ENCODE data around the gene LRRC4C.
A peak's percentile ranks its signal among the peaks of the same experiment; 100 is the strongest.

LRRC4C gene

DNA sequence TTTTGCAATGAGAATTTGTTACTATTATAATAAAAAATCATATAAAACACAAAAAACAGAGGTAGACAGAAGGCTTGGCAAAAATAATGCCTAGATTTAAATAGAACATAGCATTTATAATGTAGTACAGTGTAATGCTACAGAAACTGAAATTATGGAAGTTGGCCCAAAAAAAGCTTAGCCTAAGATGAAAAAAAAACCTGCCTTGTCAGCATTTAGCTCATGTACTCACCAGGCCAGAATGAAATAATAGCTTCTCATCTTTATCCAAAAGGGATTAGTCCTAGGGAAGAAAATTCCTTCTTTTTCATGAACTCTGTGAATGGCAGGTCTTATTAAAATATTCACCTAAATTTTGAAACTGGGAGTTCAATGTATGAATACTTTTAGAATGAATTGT lies 951.1 kb downstream of the LRRC4C start:
- no peak for ATAC-seq (ENCODE audit: low read depth)
- Histone ChIP-seq H3K4me3 (ENCODE audit: severe bottlenecking) (no peak overlapping the region), H3K27ac (ENCODE audit: poor library complexity, severe bottlenecking) (no peak overlapping the region), H3K27me3 (ENCODE audit: insufficient read depth, poor library complexity, severe bottlenecking) (no peaks in the 10 kb centered on the region), H3K4me1 (ENCODE audit: insufficient read depth, poor library complexity, severe bottlenecking) (no peaks in the 10 kb centered on the region), H3K36me3 (ENCODE audit: low read depth) (no peaks in the 10 kb centered on the region), H3K9me3 (ENCODE audit: severe bottlenecking) (no peaks in the 10 kb centered on the region)
- TF ChIP-seq CTCF (IDR thresholded peaks at IDR 0.05; ENCODE audit: poor library complexity, severe bottlenecking): no peak
- DNase-seq (ENCODE audit: low spot score): no peak

- DNase-seq (ENCODE audit: low spot score) (no peak), ATAC-seq (ENCODE audit: low read depth) (no peak)
- Histone ChIP-seq H3K36me3 (ENCODE audit: low read depth) (no peaks in the 10 kb centered on the region), H3K9me3 (ENCODE audit: severe bottlenecking) (no peaks in the 10 kb centered on the region), H3K4me3 (ENCODE audit: severe bottlenecking) (no peak overlapping the region), H3K4me1 (ENCODE audit: insufficient read depth, poor library complexity, severe bottlenecking) (no peaks in the 10 kb centered on the region), H3K27me3 (ENCODE audit: insufficient read depth, poor library complexity, severe bottlenecking) (no peaks in the 10 kb centered on the region), H3K27ac (ENCODE audit: poor library complexity, severe bottlenecking) (no peak overlapping the region)
- TF ChIP-seq CTCF (IDR thresholded peaks at IDR 0.05; ENCODE audit: poor library complexity, severe bottlenecking): no peak
These were observed 953.2 kb downstream of the LRRC4C start for GRCh38 chr11:40506226-40506625.

GRCh38 chr11:40491341-40491740 lies 968.1 kb downstream of the LRRC4C start:
- Histone ChIP-seq H3K4me1 (ENCODE audit: insufficient read depth, poor library complexity, severe bottlenecking) (no peaks in the 10 kb centered on the region), H3K27ac (ENCODE audit: poor library complexity, severe bottlenecking) (no peak overlapping the region), H3K27me3 (ENCODE audit: insufficient read depth, poor library complexity, severe bottlenecking) (no peaks in the 10 kb centered on the region), H3K9me3 (ENCODE audit: severe bottlenecking) (no peaks in the 10 kb centered on the region), H3K36me3 (ENCODE audit: low read depth) (no peaks in the 10 kb centered on the region), H3K4me3 (ENCODE audit: severe bottlenecking) (no peak overlapping the region)
- DNase-seq (ENCODE audit: low spot score) (no peak), ATAC-seq (ENCODE audit: low read depth) (no peak)
- no peak for TF ChIP-seq CTCF (IDR thresholded peaks at IDR 0.05; ENCODE audit: poor library complexity, severe bottlenecking)

DNA sequence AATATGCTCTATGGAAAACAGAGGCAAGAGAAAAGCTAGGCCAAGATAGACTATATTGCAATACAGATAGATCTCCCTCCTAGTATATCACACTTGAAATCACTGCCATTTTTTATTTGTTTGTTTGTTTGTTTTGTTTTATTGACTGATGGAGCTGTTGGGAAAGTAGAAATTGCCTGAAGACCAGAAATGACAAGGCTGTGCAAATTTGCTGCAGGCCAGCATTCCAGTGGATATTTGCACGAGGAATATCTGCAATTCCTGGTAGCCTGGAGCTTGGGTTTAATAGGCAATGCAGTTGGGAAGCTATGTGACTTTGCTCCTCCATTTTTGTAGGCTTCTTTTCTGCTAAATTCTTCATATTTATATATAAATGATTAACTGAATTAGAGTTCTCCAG lies 991.7 kb downstream of the LRRC4C start:
- ATAC-seq (ENCODE audit: low read depth): no peak
- no peak for TF ChIP-seq CTCF (IDR thresholded peaks at IDR 0.05; ENCODE audit: poor library complexity, severe bottlenecking)

GRCh38 chr11:40445391-40445790 lies 1014.1 kb downstream of the LRRC4C start:
- Histone ChIP-seq H3K27ac (ENCODE audit: poor library complexity, severe bottlenecking) (peak overlapping the region; percentile 57), H3K4me3 (ENCODE audit: severe bottlenecking) (no peak overlapping the region), H3K4me1 (ENCODE audit: insufficient read depth, poor library complexity, severe bottlenecking) (no peaks in the 10 kb centered on the region), H3K36me3 (ENCODE audit: low read depth) (no peaks in the 10 kb centered on the region), H3K27me3 (ENCODE audit: insufficient read depth, poor library complexity, severe bottlenecking) (no peaks in the 10 kb centered on the region), H3K9me3 (ENCODE audit: severe bottlenecking) (no peaks in the 10 kb centered on the region)
- DNase-seq (ENCODE audit: low spot score) (no peak), ATAC-seq (ENCODE audit: low read depth) (no peak)
- TF ChIP-seq CTCF (IDR thresholded peaks at IDR 0.05; ENCODE audit: poor library complexity, severe bottlenecking): no peak

More for the DNA sequence above, 991.7 kb downstream of the LRRC4C start:
- Histone ChIP-seq H3K4me1 (ENCODE audit: insufficient read depth, poor library complexity, severe bottlenecking) (no peaks in the 10 kb centered on the region), H3K36me3 (ENCODE audit: low read depth) (no peaks in the 10 kb centered on the region), H3K27ac (ENCODE audit: poor library complexity, severe bottlenecking) (no peak overlapping the region), H3K4me3 (ENCODE audit: severe bottlenecking) (no peak overlapping the region), H3K9me3 (ENCODE audit: severe bottlenecking) (no peaks in the 10 kb centered on the region), H3K27me3 (ENCODE audit: insufficient read depth, poor library complexity, severe bottlenecking) (peaks cover 10% of the 10 kb centered on the region)
- DNase-seq (ENCODE audit: low spot score): no peak
